GM12864 (cell line): ENCODE measurements around the gene CRAMP1.

Experiments used
- DNase-seq: peaks from one replicate; pipeline ENCODE4 v3.0.0-alpha.2; 2011; ENCODE audit warnings: low read depth
- H3K4me3 ChIP-seq: 2 replicates; pipeline ENCODE4 v1.5.1; 2011; ENCODE audit warnings: mild to moderate bottlenecking, low read depth, low read length, control low read depth
- CTCF ChIP-seq: IDR thresholded peaks from 2 replicates; pipeline ENCODE4 v1.5.1; 2011; ENCODE audit warnings: low read depth, mild to moderate bottlenecking, moderate library complexity, low read length, control low read depth, inconsistent platforms; ENCODE audit errors: missing control alignments

The CRAMP1 gene

GRCh38 chr16:1661826-1662225 is 49.7 kb downstream of the CRAMP1 start:
- H3K4me3 ChIP-seq: no peak overlapping the region
- TF ChIP-seq CTCF: no peak
- no peak for DNase-seq

DNA sequence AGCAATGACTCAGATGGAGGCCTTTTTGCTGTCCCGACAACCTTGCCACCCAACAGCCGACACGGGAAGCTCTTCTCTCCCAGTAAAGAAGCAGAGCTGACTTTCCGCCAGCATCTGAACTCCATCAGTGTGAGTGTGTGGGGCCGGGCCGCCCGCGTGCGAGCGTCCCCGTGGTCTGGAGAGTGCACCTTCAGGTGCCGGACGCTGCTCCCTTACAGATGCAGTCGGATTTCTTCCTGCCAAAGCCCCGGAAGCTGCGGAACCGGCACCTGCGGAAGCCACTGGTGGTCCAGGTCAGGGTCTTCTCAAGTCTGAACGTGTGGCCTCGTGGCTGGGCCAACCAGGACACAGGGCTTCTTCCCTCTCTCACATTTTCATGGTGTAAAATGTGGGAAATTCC is 50.4 kb downstream of the CRAMP1 start:
- no peak for TF ChIP-seq CTCF
- no peak overlapping the region for H3K4me3 ChIP-seq
- no peak for DNase-seq

- no peak overlapping the region for H3K4me3 ChIP-seq
- DNase-seq: no peak
- no peak for TF ChIP-seq CTCF
These were observed 53.7 kb downstream of the CRAMP1 start for GRCh38 chr16:1665829-1666228.

DNA sequence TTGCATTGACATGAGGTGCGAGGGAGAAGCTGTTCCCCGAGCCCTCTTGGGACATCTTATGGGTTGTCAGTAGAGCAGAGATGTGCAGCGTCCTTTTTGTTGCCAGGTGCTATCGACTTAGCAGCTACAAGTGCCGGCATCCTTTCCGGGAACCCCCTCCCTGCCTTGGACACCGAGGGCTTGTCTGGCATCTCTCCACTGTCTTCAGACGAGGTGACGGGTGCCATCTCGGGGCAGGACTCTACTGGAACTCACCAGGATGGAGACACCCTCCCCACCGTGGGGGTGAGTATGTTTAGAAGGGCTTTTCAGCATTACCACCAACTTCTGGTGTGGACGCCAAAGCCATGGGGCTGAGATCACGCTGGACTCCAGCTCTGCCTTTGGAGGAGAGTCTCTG is 54.2 kb downstream of the CRAMP1 start:
- H3K4me3 ChIP-seq: no peak overlapping the region
- DNase-seq: no peak
- TF ChIP-seq CTCF: no peak

DNA sequence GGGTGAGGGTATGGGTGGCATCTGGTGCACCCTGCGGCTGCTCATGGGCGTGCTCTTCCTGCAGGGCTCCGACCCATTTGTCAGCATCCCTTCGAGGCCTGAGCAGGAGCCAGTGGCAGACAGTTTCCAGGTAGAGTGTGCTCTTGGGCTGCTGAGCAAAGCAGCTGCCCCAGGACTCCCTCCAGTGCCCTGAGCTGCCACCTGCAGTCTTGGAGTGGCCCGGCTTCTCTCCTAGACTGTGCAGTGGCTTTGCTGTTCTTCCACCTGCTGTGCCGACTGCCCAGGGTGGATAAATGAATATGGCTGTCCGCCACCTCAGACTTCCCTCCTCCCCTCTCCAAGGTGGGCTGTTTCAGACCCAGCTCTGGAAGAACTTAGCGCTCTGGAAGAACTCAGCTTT is 55.1 kb downstream of the CRAMP1 start:
- H3K4me3 ChIP-seq: no peak overlapping the region
- no peak for DNase-seq
- no peak for TF ChIP-seq CTCF

DNA sequence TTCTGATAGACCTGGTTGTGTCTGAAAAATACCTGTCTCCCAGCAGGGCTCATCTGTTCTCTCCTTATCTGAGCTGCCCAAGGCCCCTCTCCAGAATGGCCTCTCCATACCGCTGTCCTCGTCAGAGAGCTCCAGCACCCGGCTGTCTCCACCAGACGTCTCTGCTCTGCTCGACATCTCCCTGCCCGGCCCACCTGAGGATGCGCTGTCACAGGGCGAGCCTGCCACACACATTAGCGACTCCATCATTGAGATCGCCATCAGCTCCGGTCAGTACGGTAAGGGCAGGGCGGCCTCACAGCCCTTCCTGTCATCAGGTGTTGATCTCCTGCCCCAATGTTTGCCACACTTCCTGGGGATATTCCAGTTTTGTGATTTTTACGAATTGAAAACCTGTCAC is 55.8 kb downstream of the CRAMP1 start:
- no peak for TF ChIP-seq CTCF
- H3K4me3 ChIP-seq: no peak overlapping the region
- DNase-seq: no peak

DNA sequence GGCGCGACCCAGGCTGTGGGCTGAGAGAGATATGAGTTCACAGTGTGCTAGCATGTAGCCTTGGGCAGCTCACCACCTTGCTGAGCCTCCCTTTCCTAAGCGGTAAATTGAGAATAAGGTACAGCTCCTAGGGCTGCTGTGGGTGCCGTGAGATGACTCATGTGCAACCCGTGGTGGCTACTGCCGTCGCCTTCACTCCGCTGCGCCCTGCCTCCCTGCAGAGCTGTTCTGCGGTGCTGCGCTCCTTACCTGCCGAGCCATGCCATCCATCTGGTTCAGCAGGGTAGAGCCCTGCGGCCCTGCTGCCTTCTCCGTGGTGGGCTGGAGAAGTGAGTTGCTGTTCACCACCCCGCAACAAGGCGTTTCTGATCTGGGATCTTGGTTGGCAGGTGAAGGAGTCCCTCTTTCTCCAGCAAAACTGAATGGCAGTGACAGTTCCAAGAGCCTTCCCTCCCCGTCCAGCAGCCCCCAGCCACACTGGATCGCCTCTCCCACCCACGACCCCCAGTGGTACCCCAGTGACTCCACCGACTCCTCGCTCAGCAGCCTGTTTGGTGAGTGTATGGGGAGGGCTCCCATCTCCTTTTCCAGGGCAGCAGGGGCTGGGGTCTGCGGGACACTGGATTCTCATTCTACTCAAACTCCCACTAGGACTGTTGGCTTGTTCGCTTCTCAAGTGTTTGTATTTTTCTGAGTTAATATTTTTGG is 56.6 kb downstream of the CRAMP1 start:
- no peak overlapping the region for H3K4me3 ChIP-seq
- DNase-seq: no peak
- no peak for TF ChIP-seq CTCF
